Skeletal muscle satellite cell (primary cell): ENCODE data around the gene LRRC55. TPM values are rescaled to one million over a fixed set of nuclear protein-coding genes. Genes with fewer than 3 reads are reported as not detected.

Source experiments
- H3K27me3 ChIP-seq: 2 replicates; pipeline ENCODE4 v1.7.0; 2013; ENCODE audit warnings: low read length; ENCODE audit not compliant: control insufficient read depth, insufficient read depth
- H3K36me3 ChIP-seq: 2 replicates; pipeline ENCODE4 v1.7.0; 2013; ENCODE audit warnings: mild to moderate bottlenecking, control low read depth, low read length; ENCODE audit not compliant: insufficient read depth
- H3K4me1 ChIP-seq: 2 replicates; pipeline ENCODE4 v1.7.0; 2013; ENCODE audit warnings: low read length; ENCODE audit not compliant: control insufficient read depth, insufficient read depth
- H3K4me2 ChIP-seq: 2 replicates; pipeline ENCODE4 v1.7.0; 2013; ENCODE audit warnings: mild to moderate bottlenecking, low read length
- H3K4me3 ChIP-seq: 2 replicates; pipeline ENCODE4 v1.7.0; 2013; ENCODE audit warnings: low read length
- H3K9ac ChIP-seq: 2 replicates; pipeline ENCODE4 v1.7.0; 2013; ENCODE audit warnings: mild to moderate bottlenecking, low read depth, low read length, moderate library complexity
- H3K9me3 ChIP-seq: replicated peaks from 2 replicates; pipeline ENCODE4 v1.7.0; 2013; ENCODE audit warnings: mild to moderate bottlenecking, control low read depth, low read length
- total RNA-seq: library from RNA; depleted of rRNA; stranded (reverse); fragments of >200 nt; gene quantifications from 2 replicates; pipeline ENCODE4 v1.2.3, GENCODE V29; 2012; rRNA removed

LRRC55 gene, protein sequence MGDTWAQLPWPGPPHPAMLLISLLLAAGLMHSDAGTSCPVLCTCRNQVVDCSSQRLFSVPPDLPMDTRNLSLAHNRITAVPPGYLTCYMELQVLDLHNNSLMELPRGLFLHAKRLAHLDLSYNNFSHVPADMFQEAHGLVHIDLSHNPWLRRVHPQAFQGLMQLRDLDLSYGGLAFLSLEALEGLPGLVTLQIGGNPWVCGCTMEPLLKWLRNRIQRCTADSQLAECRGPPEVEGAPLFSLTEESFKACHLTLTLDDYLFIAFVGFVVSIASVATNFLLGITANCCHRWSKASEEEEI
- total RNA-seq, result not detected in 2 replicates

DNA sequence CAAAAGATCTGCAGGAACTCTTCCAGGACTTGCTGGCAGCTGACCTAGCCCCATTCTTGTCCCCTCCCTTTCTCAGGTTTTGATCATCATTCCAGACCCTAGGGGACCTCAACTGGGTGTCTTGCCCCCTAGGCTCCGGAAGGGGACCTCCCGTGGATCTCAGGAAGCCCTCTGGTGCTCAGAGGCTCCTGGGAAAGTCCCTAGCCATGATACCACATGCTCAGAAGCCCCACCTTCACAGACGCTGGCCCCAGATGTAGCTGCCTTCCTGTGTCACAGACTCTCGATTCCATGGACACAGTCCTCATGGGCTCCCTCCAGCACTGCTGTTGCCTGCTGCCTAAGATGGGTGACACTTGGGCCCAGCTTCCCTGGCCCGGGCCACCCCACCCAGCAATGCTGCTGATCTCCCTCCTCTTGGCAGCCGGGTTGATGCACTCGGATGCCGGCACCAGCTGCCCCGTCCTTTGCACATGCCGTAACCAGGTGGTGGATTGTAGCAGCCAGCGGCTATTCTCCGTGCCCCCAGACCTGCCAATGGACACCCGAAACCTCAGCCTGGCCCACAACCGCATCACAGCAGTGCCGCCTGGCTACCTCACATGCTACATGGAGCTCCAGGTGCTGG is at the start of gene LRRC55:
TSS of gene LRRC55 (plus strand) at position 276 of the 628 bp plus-strand sequence. CDS start at position 346, 70 bp downstream.
- H3K27me3 ChIP-seq, result peaks cover 20% of the 10 kb centered on the region
- H3K9ac ChIP-seq, result no peak within 1 kb of the TSS
- H3K4me2 ChIP-seq, result no peak within 1 kb of the TSS
- no peaks in the 10 kb centered on the region for H3K4me1 ChIP-seq
- H3K36me3 ChIP-seq, result no peaks in the 10 kb centered on the region
- H3K4me3 ChIP-seq, result no peak within 1 kb of the TSS
- no peaks in the 10 kb centered on the region for H3K9me3 ChIP-seq

DNA sequence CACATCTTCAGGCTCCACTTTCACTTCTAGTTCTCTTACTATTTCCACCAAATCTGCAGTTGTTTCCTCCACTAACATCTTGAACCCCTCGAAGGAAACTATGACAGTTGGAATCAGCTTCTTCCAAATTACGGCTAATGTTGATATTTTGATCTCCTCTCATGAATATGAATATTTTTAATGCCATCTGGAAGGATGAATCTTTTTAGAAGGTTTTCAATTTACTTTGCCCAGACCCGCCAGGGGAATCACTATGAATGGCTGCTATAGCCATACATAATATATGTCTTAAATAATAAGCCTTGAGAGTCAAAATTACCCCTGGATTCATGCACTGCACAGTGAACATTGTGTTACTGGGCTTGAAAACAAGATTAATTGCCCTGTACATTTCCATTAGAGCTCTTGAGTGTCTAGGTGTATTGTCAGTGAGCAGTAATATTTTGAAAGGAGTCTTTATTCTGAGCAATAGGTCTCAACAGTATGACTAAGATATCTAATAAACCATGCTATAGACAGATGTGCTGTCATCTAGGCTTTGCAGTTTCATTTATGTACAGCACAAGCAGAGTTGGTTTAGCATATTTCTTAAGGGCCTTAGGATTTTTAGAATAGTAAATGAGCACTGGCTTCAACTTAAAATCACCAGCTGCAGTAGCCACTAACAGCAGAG is 48.3 kb upstream of the LRRC55 start:
- H3K4me3 ChIP-seq, result no peak overlapping the region
- H3K4me2 ChIP-seq, result no peak overlapping the region
- H3K36me3 ChIP-seq, result no peaks in the 10 kb centered on the region
- H3K9ac ChIP-seq, result no peak overlapping the region
- H3K4me1 ChIP-seq, result no peaks in the 10 kb centered on the region
- no peaks in the 10 kb centered on the region for H3K9me3 ChIP-seq
- H3K27me3 ChIP-seq, result peaks cover 18% of the 10 kb centered on the region

DNA sequence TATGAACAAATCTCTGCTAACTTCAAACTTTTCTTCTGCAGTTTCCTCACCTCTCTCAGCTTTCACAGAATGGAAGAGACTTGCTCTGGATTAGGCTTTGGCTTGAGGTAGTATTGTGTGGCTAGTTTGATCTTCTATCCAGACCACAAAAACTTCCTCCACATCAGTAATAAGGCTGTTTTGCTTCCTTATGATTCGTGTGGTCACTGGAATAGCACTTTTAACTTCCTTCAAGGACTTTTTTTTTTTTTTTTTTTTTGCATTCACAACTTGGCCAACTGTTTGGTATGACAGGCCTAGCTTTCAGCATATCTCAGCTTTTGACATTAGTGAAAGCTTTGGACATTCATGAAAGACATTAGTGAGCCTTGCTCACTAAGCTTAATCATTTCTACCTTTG is 47.5 kb upstream of the LRRC55 start:
- H3K9ac ChIP-seq, result no peak overlapping the region
- H3K4me1 ChIP-seq, result no peaks in the 10 kb centered on the region
- no peak overlapping the region for H3K4me2 ChIP-seq
- peaks cover 10% of the 10 kb centered on the region for H3K27me3 ChIP-seq
- no peak overlapping the region for H3K4me3 ChIP-seq
- no peaks in the 10 kb centered on the region for H3K9me3 ChIP-seq
- H3K36me3 ChIP-seq, result no peaks in the 10 kb centered on the region

DNA sequence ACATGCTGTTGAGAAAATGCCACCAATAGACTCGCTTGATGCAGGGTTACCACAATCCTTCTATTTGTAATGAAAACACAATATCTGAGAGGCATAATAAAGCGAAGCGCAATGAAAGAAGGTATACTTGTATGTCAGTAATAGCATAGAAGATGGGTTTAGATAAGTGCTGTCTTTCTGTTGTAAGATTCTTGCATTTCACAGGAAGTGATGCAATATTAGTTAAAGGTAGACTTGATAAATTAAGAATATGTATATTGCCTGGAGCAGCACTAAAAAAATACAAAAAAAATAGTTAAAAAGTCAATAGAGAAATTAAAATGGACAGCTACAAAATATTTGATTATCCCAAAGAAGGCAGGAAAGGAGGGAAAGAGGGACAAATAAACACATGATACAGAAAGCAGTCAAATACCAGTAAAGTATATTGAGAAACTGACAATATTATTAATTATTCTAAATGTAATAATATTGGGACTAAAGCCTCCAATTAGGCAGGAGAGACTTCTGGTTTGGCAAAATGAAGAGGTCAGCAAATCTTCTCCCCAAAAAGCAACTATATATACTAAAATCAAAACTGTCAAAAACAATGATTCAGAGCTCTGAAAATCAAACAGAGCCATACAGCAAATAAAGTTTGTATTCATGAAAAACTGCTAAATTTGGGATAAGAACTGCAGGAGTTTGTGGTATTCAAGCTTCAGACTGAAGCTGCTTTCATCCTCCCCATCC is 46.6 kb upstream of the LRRC55 start:
- no peak overlapping the region for H3K9ac ChIP-seq
- no peak overlapping the region for H3K4me2 ChIP-seq
- H3K4me3 ChIP-seq, result no peak overlapping the region

DNA sequence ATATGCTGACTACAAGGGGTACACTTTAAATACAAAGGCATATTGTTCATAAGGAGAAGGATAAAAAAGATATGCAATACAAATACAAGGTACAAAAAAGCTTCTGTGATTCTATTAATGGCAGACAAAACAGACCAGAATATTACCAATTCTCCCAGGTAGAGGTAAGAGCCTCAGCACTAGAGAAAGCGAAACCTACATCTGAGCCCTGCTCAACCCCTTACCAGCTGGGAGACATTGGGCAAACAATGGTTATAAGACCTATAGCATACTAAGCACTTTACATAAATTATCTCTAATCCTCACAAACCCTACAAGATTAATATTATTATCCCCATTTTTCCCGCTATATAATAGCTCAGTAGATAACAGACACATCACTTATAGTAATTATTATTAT is 41.2 kb upstream of the LRRC55 start:
- no peak overlapping the region for H3K4me3 ChIP-seq
- peaks cover 8% of the 10 kb centered on the region for H3K27me3 ChIP-seq

More for the DNA sequence above, 46.6 kb upstream of the LRRC55 start:
- no peaks in the 10 kb centered on the region for H3K9me3 ChIP-seq
- peaks cover 10% of the 10 kb centered on the region for H3K27me3 ChIP-seq
- no peaks in the 10 kb centered on the region for H3K36me3 ChIP-seq
- H3K4me1 ChIP-seq, result no peaks in the 10 kb centered on the region

DNA sequence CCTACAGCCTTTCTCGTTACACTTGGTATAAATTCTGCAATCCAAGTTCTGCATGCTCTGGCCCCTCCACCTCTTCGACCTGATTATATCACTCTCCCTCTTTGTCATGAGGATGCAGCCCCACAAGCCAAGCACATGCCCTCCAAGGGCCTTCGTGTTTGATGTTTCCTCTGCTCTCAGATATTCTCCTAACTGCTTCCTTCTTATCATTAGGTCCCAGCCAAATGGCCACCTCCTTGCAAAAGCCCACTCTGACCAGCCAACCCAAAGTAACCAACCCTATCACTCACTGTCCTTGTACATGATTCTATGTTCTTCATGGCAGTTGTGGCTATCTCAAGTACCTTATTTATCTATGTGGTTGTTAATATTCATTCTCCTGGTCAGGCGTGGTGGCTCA is 38.3 kb upstream of the LRRC55 start:
- Histone ChIP-seq H3K9me3 (no peaks in the 10 kb centered on the region), H3K9ac (no peak overlapping the region), H3K27me3 (peaks cover 24% of the 10 kb centered on the region), H3K4me1 (no peaks in the 10 kb centered on the region), H3K36me3 (no peaks in the 10 kb centered on the region), H3K4me3 (no peak overlapping the region), H3K4me2 (no peak overlapping the region)

More for the DNA sequence above, 41.2 kb upstream of the LRRC55 start:
- H3K36me3 ChIP-seq, result no peaks in the 10 kb centered on the region
- no peaks in the 10 kb centered on the region for H3K9me3 ChIP-seq
- H3K4me1 ChIP-seq, result no peaks in the 10 kb centered on the region
- no peak overlapping the region for H3K9ac ChIP-seq
- H3K4me2 ChIP-seq, result no peak overlapping the region

DNA sequence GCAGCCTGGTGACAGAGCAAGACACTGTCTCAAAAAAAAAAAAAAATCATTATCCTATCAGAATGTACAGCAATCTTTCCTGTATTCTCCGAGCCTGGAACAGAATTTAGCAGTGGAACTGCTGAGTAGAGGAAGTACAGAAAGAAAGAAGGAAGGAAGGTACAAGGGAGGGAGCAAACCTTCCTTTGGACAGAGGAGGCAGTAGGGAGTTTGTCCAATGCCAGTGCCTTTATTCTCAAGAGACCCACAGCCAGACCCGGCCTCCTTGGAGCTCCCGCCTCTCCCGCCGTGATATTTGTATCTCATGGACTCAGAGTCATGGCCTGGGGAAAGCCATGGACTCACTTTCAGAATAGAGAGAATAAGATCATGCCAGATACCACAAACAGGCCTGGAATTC is 37.7 kb upstream of the LRRC55 start:
- H3K27me3 ChIP-seq, result peaks cover 26% of the 10 kb centered on the region

DNA sequence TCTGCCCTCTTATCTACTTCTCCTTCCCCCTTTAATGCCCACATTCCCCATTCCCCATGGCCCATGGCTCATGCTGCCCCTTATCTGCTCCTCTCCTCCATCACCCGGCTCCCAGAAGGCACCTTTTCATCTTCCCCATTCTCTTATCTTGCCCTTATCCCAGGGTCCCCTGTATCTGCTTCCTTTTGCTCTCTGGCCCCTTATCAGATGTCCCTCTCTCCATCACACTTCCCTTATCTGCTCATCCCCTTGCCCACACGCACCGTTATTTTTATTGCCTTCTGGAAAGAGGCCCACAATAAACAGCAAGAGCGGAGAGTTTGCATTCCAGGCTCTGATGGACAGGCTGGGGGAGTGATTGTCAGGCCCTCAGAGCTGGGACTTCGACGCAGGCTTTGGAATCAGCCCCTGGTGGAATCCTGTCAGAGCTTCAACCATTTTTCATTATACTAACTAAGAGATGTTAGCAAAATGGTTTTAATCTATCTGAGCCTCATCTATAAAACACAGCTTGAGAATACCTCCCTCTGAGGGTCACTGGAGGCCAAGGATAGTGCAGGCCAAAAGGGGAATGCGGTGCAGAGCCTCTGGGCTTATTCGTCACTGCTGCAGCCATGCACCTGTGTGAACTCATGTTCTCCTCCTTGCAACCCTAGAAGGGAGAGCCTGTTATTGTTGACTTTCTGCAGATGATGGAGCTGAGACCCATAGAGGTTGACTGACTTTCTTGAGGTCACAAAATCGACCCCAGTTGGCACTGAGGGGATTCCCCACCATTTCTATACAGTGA is 37.0 kb upstream of the LRRC55 start:
- Histone ChIP-seq H3K4me3 (no peak overlapping the region), H3K9ac (no peak overlapping the region), H3K4me1 (no peaks in the 10 kb centered on the region), H3K27me3 (peaks cover 30% of the 10 kb centered on the region), H3K9me3 (no peaks in the 10 kb centered on the region), H3K36me3 (no peaks in the 10 kb centered on the region), H3K4me2 (no peak overlapping the region)

More for the DNA sequence above, 37.7 kb upstream of the LRRC55 start:
- no peak overlapping the region for H3K4me2 ChIP-seq
- no peaks in the 10 kb centered on the region for H3K4me1 ChIP-seq
- H3K9me3 ChIP-seq, result no peaks in the 10 kb centered on the region
- no peak overlapping the region for H3K9ac ChIP-seq
- H3K4me3 ChIP-seq, result no peak overlapping the region
- no peaks in the 10 kb centered on the region for H3K36me3 ChIP-seq

DNA sequence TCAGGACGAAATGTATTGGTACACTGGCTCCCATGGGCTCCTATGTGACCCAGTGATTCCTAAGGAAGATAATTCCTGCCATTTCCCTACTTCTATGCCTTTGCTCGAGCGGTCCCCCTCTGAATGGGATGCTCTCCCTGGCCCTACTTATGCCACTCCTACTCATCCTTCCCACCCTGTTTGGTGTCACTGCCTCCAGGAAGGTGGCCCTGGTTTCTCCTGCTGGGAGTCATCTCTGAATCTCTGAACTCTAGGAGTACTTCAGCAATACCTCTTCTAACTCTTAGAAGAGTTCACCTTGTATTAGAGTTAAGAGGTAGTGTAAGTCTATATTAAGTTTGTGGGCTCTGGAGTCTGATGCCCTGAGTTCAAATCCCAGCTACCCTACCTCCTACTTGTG is 35.5 kb upstream of the LRRC55 start:
- no peak overlapping the region for H3K9ac ChIP-seq
- H3K4me1 ChIP-seq, result no peaks in the 10 kb centered on the region
- H3K27me3 ChIP-seq, result peaks cover 30% of the 10 kb centered on the region
- no peak overlapping the region for H3K4me3 ChIP-seq
- H3K9me3 ChIP-seq, result no peaks in the 10 kb centered on the region
- no peak overlapping the region for H3K4me2 ChIP-seq
- H3K36me3 ChIP-seq, result no peaks in the 10 kb centered on the region

DNA sequence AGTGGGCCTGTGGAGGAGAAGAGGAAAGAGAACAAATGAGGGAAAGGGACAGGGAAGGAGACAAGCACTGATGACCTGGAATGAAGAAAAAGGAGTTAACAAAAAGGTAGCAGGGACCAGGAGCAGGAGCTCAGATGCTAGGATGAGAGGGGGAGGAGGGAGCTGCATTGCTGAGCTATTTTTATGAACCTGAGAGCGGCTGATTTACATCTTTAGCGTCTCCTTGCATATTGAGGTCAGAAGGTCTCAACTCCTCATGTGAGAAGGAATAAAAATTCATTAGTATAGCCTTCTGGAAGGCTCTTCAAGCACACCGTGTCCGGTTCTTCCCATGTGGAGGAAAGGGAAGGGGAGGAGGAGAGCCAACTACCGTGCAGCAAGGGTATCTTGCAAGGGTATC is 33.1 kb upstream of the LRRC55 start:
- H3K36me3 ChIP-seq, result no peaks in the 10 kb centered on the region
- no peak overlapping the region for H3K9ac ChIP-seq
- peaks cover 40% of the 10 kb centered on the region for H3K27me3 ChIP-seq
- H3K4me3 ChIP-seq, result no peak overlapping the region
- no peaks in the 10 kb centered on the region for H3K4me1 ChIP-seq
- no peak overlapping the region for H3K4me2 ChIP-seq
- no peaks in the 10 kb centered on the region for H3K9me3 ChIP-seq
